ENCODE results near the gene CCDC179. TPM values are rescaled to one million over a fixed set of nuclear protein-coding genes. Genes with fewer than 3 reads are reported as not detected.

Gene CCDC179
- not detected in 2 replicates for total RNA-seq

GRCh38 chr11:22860241-22860640, at the start of gene CCDC179:
Gene CCDC179 (minus strand): TSS chr11:22860474. CDS start chr11:22860421, 53 bp downstream.

GRCh38 chr11:22829231-22830081, 30.8 kb downstream of the CCDC179 start, which contains the start of gene SVIP:
Gene SVIP (minus strand): TSS chr11:22829801. CDS start chr11:22829748, 53 bp downstream.

Other genes starting within 250 kb of the CCDC179 start
- 9.0 and 10.5 TPM in 2 replicates for gene FANCF, start 234.7 kb downstream of the CCDC179 start, total RNA-seq
- 1.2 and 1.5 TPM in 2 replicates for gene GAS2, start 193.9 kb downstream of the CCDC179 start, total RNA-seq
- gene SVIP, start 30.7 kb downstream of the CCDC179 start, total RNA-seq: 12.6 and 22.3 TPM in 2 replicates

All from endothelial cell of coronary artery (primary cell).